ENCODE results near the gene PSMC4.

DNA sequence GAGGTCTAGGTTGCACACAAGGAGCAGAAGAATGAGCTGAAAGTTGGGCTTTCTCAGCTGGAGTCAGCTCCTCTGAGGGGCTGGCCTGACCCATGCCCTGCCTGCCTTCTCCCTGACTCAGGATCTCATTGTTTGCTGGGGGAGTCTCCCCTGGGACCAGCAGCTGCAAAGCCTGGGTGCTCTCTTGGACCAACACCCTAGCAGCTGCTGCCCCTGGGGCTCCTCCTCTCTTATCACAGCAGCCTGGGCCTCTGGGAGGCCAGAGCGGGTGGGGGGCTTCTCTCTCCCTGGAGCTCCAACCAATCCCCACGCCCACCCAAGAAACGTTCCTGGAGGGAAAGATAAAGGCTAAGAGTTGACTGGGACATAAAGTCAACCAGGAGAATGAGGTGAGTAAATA is 34.9 kb upstream of the PSMC4 start:
- TF ChIP-seq CTCF (IDR thresholded peaks at IDR 0.05) (no peak), POLR2A (IDR thresholded peaks at IDR 0.05) (no peak), EP300 (IDR thresholded peaks at IDR 0.05) (no peak)
